Gastroesophageal sphincter (tissue), 4 donors: ENCODE data around the gene MCFD2. TPM values are rescaled to one million over a fixed set of nuclear protein-coding genes. Genes with fewer than 3 reads are reported as not detected.

Experiments
- ATAC-seq: fragments of 150-250 bp; one replicate; pipeline ENCODE4 v1.9.1; 2016; ENCODE audit warnings: mild to moderate bottlenecking, moderate library complexity
- H3K27ac ChIP-seq, 4 donors: fragments of 200-600 bp; sonication (generic) in 3 of 4; 1 replicate in 3 of 4; 2 replicates in 1 of 4; pipeline ENCODE4 v1.5.1; 2016 to 2019
- H3K27me3 ChIP-seq: fragments of 200-600 bp; sonication (generic); one replicate; pipeline ENCODE4 v1.5.1; 2019
- H3K36me3 ChIP-seq, 2 donors: fragments of 200-600 bp; sonication (generic); one replicate each; pipeline ENCODE4 v1.5.1; 2019; ENCODE audit warnings: control low read depth in 1 of 2
- H3K4me1 ChIP-seq, 3 donors: fragments of 200-600 bp; sonication (generic); 1 replicate in 2 of 3; 2 replicates in 1 of 3; pipeline ENCODE4 v1.5.1; 2016 to 2019; ENCODE audit warnings: control low read depth in 2 of 3
- H3K4me3 ChIP-seq, 2 donors: fragments of 200-600 bp; sonication (generic); one replicate each; pipeline ENCODE4 v1.5.1; 2019; ENCODE audit warnings: mild to moderate bottlenecking in 1 of 2, moderate library complexity in 1 of 2
- H3K9me3 ChIP-seq, 3 donors: fragments of 200-600 bp; sonication (generic); one replicate each; pipeline ENCODE4 v1.5.1; 2017 to 2019; ENCODE audit warnings: control low read depth in 2 of 3
- EP300 ChIP-seq: sonication (generic); formaldehyde crosslinking; IDR thresholded peaks from one replicate; pipeline ENCODE4 v1.6.1; 2017; ENCODE audit warnings: antibody characterized with exemption, mild to moderate bottlenecking
- POLR2A ChIP-seq, 2 donors: fragments of 450-650 bp; IDR thresholded peaks; one replicate each; pipeline ENCODE4 v1.6.1; 2017; ENCODE audit warnings: antibody characterized with exemption in 2 of 2, mild to moderate bottlenecking in 2 of 2, moderate library complexity in 1 of 2
- POLR2AphosphoS5 ChIP-seq: sonication (generic); formaldehyde crosslinking; IDR thresholded peaks from one replicate; pipeline ENCODE4 v1.6.1; 2017; ENCODE audit warnings: antibody characterized with exemption
- WGBS, 2 donors: methylation state at CpG; one replicate each; pipeline ENCODE4 v1.1.5; 2018; ENCODE audit warnings: low coverage in 1 of 2; 5-methylcytosine and 5-hydroxymethylcytosine counted together
- total RNA-seq, 4 donors: library from RNA; depleted of rRNA; stranded (reverse); fragments of >200 nt; gene quantifications; one replicate each; pipeline ENCODE4 v1.1.0, GENCODE V29; 2016
- TF ChIP-seq, protein P1 (sequence below), 4 experiments: fragments of 200-600 bp in 2 of 4; fragments of 450-650 bp in 2 of 4; sonication (generic) in 1 of 4; IDR thresholded peaks; one replicate each; pipeline ENCODE4 v1.5.1; 2017 to 2019; ENCODE audit warnings: antibody characterized with exemption in 4 of 4, mild to moderate bottlenecking in 2 of 4, moderate library complexity in 2 of 4

Gene MCFD2
- total RNA-seq, 4 donors from 2014 or later, result 81.7 to 89.5 (median 85.4) TPM

GRCh38 chr2:46926863-46927262 lies 11.3 kb upstream of the MCFD2 start:
- Histone ChIP-seq H3K27me3 (no peaks in the 10 kb centered on the region), H3K27ac (no peak overlapping the region), H3K36me3 (no peaks in the 10 kb centered on the region), H3K4me3 (no peak overlapping the region), H3K4me1 (no peaks in the 10 kb centered on the region), H3K9me3 (peaks cover 0 to 12% (median 0%) of the 10 kb centered on the region in 3 donors)
- 95 to 100% methylated on average over 2 of the region's 2 CpGs for WGBS, 2 donors
- no peak for ATAC-seq
- TF ChIP-seq POLR2A (IDR thresholded peaks at IDR 0.05), result no peak
- TF ChIP-seq POLR2AphosphoS5, result no peak
- no peak for TF ChIP-seq EP300

GRCh38 chr2:46925474-46926351 lies 10.1 kb upstream of the MCFD2 start:
- Histone ChIP-seq H3K9me3 (peaks cover 0 to 12% (median 0%) of the 10 kb centered on the region in 3 donors), H3K4me3 (no peak overlapping the region), H3K27me3 (no peaks in the 10 kb centered on the region), H3K36me3 (no peaks in the 10 kb centered on the region), H3K27ac (no peak overlapping the region), H3K4me1 (no peaks in the 10 kb centered on the region)
- 89 to 90% methylated on average over 4 to 5 of the region's 6 CpGs for WGBS, 2 donors
- no peak for ATAC-seq
- TF ChIP-seq POLR2A (IDR thresholded peaks at IDR 0.05) (no peak), EP300 (no peak), POLR2AphosphoS5 (no peak)
- TF ChIP-seq, protein P1, sequence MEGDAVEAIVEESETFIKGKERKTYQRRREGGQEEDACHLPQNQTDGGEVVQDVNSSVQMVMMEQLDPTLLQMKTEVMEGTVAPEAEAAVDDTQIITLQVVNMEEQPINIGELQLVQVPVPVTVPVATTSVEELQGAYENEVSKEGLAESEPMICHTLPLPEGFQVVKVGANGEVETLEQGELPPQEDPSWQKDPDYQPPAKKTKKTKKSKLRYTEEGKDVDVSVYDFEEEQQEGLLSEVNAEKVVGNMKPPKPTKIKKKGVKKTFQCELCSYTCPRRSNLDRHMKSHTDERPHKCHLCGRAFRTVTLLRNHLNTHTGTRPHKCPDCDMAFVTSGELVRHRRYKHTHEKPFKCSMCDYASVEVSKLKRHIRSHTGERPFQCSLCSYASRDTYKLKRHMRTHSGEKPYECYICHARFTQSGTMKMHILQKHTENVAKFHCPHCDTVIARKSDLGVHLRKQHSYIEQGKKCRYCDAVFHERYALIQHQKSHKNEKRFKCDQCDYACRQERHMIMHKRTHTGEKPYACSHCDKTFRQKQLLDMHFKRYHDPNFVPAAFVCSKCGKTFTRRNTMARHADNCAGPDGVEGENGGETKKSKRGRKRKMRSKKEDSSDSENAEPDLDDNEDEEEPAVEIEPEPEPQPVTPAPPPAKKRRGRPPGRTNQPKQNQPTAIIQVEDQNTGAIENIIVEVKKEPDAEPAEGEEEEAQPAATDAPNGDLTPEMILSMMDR (IDR thresholded peaks at IDR 0.05), result no peak

DNA sequence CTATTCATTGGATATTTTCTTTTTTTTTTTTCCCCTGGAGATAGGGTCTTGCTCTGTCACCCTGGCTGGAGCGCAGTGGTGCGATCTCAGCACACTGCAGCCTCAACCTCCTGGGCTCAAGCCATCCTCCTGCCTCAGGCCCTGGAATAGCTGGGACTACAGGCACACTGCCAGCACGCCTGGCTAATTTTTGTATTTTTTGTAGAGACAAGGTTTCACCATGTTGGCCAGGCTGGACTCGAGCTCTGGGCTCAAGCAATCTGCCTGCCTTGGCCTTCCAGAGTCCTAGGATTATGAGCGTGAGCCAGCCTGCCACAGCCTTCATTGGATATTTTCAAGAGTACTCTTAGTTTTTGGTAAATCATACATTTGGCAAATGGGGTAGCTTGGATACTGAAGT lies 9.0 kb upstream of the MCFD2 start:
- H3K36me3 ChIP-seq, result no peaks in the 10 kb centered on the region
- TF ChIP-seq EP300 (no peak), POLR2AphosphoS5 (no peak), POLR2A (IDR thresholded peaks at IDR 0.05) (no peak)
- TF ChIP-seq, protein P1 (IDR thresholded peaks at IDR 0.05), result no peak
- 78 to 94% methylated on average over 3 to 4 of the region's 5 CpGs for WGBS, 2 donors
- peaks cover 0 to 12% (median 0%) of the 10 kb centered on the region in 3 donors for H3K9me3 ChIP-seq
- no peak for ATAC-seq
- H3K4me1 ChIP-seq, result no peaks in the 10 kb centered on the region
- H3K27me3 ChIP-seq, result no peaks in the 10 kb centered on the region
- H3K27ac ChIP-seq, result no peak overlapping the region
- no peak overlapping the region for H3K4me3 ChIP-seq

GRCh38 chr2:46924038-46924437 lies 8.4 kb upstream of the MCFD2 start:
- no peaks in the 10 kb centered on the region for H3K4me1 ChIP-seq
- TF ChIP-seq EP300 (no peak), POLR2AphosphoS5 (no peak), POLR2A (IDR thresholded peaks at IDR 0.05) (no peak)
- TF ChIP-seq, protein P1 (IDR thresholded peaks at IDR 0.05), result no peak
- H3K9me3 ChIP-seq, result peaks cover 0 to 12% (median 0%) of the 10 kb centered on the region in 3 donors
- no peaks in the 10 kb centered on the region for H3K27me3 ChIP-seq
- ATAC-seq, result no peak
- H3K27ac ChIP-seq, result no peak overlapping the region
- WGBS, 2 donors, result 92 to 100% methylated on average over 1 to 2 of the region's 2 CpGs
- H3K4me3 ChIP-seq, result no peak overlapping the region
- no peaks in the 10 kb centered on the region for H3K36me3 ChIP-seq

DNA sequence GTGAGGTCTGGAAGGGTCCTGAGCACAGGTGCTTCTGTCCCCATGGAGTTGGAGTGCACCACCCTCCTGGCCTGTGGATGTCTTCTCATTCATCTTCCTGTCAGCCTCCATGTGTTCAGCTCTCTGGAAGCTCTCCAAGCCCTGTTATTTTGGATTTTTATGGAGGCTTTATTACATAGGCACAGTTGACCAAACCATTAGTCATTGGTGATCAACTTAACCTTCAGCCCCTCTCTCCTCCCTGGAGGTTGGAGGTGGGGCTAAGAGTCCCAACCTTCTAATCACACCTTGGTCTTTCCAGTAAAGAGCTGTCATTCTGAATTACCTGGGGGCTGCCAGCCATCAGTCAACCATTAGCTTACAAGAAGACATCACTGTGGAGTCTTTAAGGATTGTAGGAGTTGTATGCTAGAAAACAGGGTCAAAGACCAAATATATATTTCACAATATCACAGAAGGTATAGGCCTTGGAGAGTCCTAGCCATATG lies 7.5 kb upstream of the MCFD2 start:
- H3K36me3 ChIP-seq, result no peaks in the 10 kb centered on the region
- peaks cover 0 to 12% (median 0%) of the 10 kb centered on the region in 3 donors for H3K9me3 ChIP-seq
- TF ChIP-seq POLR2A (IDR thresholded peaks at IDR 0.05) (no peak), POLR2AphosphoS5 (no peak), EP300 (no peak)
- TF ChIP-seq, protein P1 (IDR thresholded peaks at IDR 0.05), result no peak
- no peak overlapping the region for H3K4me3 ChIP-seq
- no peak overlapping the region for H3K27ac ChIP-seq
- no peaks in the 10 kb centered on the region for H3K4me1 ChIP-seq
- ATAC-seq, result no peak
- no peaks in the 10 kb centered on the region for H3K27me3 ChIP-seq
